Epidermal melanocyte (primary cell): ENCODE results near the gene DDX50.
A peak's percentile ranks its signal among the peaks of the same experiment; 100 is the strongest.
"Not testable (repeated sequence)": the region's sequence is repeated elsewhere in the genome, so short reads cannot be mapped to it uniquely, and the experiment has no call there.

Source experiments
- DNase-seq: peaks from one replicate; pipeline ENCODE4 v3.0.0; 2011; ENCODE audit warnings: low spot score; ENCODE audit not compliant: insufficient read length

The DDX50 gene

DNA sequence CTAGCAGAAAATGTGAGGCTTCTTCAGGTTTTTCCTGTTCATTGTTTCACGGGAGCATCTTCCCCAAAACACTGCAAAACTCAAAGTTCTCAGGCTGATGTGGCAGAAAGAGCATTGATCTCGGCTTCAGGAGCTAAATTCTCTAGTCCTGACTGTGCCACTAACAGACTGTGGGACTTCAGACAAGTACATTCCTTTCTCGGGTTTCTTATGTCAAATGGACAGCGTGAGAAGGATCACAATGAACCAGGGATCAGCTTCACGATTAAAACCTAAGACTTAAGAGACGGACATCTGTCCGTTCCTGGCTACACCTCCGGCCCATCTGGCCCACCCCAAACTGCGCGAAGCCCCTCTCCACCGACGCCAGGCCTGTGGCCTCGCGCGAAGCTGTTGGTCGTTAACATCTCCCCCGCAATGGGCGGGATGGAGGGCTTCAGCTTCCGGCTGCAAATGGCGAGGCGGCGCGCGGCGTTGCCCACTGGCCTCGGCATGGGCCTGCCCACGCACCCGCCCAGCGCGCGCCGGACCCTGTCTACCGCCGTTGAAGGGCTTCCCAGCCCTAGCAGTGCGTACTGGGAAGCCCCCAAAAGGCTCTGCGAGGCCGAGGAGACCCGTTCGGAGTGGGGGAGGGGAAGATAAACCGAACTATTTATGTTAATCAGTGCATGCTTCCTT, 549 bp upstream of the DDX50 start:
- no peak for DNase-seq

DNA sequence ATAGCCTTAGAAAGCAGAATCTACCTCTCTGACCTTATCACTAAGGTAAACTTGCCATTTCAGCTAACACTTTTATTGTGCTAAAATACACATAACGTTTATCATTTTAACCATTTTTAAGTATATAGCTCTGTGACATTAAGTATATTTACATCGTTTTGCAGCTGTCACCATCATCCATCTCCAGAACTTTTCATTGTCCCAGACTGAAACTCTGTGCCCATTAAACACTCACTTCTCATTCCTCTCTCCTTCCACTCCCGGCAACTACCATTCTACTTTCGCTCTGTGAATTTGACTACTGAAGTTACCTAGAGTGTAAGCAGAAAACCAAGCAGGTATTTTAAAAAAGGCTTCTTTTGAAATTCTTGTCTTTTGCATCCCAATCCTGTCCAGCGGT, 1.3 kb downstream of the DDX50 start:
- DNase-seq: no peak

DNA sequence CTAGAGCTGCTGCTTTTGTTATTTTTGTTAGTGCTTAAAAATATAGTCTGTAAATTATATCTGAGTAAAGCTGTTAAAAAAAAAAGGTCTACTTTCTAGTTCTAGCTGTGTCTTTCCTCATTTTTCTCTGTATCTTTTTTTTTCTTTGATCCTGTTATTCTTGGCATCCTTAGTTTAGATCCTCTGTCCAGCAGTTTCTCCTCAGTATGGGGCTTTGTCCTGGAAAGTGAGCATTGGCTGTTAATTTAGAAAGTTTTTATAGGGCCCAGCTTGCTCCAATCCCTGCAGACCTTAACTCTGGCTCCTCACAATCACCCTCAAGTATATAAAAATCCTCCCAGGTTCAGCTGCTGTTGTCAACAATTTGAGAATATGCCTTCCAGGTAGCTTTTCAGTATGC, 23.5 kb downstream of the DDX50 start:
- no peak for DNase-seq

DNA sequence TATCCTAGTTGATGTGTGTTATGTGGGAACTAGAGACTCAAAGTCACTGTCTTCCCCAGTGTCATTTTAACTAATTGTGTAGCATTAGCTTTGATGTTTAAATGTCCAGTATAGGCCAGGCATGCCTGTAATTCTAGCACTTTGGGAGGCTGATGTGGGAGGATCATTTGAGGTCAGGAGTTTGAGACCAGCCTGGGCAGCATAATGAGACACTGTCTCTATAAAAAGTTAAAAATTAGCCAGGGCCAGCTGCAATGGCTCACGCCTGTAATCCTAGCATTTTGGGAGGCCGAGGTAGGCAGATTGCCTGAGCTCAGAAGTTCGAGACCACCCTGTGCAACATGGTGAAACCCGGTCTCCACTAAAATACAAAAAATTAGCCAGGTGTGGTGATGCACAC, 24.4 kb downstream of the DDX50 start:
- no peak for DNase-seq

DNA sequence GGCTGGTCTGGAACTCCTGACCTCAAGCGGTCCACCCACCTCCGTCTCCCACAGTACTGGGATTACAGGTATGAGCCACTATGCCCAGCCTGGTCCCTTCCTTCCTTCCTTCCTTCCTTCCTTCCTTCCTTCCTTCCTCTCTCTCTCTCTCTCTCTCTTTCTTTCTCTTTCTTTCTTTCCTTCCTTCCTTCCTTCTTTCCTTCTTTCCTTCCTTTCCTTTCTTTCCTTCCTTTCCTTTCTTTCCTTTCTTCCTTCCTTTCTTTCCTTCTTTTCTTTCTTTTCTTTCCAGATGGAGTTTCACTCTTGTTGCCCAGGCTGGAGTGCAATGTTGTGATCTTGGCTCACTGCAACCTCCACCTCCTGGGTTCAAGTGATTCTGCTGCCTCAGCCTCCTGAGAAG, 28.0 kb downstream of the DDX50 start:
- not testable (repeated sequence) for DNase-seq

DNA sequence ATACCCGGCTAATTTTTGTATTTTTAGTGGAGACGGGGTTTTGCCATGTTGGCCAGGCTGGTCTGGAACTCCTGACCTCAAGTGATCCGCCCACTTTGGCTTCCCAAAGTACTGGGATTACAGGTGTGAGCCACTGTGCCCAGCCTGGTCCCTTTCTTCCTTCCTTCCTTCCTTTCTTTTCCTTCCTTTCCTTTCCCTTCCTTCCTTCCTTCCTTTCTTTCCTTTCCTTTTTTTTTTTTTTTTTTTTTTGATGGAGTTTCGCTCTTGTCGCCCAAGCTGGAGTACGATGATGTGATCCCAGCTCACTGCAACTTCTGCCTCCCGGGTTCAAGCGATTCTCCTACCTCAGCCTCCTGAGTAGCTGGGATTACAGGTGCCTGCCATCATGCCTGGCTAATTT, 28.8 kb downstream of the DDX50 start:
- DNase-seq: not testable (repeated sequence)

DNA sequence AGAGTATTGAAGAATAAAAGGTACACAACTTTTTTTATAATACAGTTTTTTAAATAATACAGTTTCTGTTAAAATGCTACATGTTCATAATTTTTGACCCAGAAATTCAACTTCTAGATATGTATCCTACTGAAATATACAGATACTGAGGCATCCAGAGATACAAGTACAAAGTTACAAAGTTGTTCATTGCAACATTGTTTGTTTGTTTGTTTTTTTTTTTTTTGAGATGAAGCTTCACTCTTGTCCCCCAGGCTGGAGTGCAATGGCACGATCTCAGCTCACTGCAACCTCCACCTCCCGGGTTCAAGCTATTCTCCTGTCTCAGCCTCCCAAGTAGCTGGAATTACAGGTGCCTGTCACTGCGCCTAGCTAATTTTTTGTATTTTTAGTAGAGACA, 31.7 kb downstream of the DDX50 start:
- DNase-seq: not testable (repeated sequence)

DNA sequence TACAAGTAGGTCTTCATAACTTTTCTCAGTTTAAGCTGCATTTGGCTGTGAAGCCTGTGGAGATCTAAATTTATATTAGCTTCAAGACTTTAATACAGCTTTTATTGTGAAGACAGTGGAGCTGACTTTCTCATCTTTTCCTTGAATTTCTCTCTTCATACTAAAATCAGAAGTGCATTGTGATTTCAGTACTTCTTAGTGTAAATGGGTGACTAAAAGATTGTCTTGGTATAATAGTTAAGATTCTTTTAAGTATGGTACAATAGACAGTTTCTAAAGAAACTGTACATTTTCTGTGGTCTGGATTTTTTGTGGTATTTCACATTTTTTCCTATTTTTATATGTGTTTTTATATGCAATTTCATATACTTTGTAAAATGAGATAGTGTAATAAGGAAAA, 33.9 kb downstream of the DDX50 start:
- no peak for DNase-seq

DNA sequence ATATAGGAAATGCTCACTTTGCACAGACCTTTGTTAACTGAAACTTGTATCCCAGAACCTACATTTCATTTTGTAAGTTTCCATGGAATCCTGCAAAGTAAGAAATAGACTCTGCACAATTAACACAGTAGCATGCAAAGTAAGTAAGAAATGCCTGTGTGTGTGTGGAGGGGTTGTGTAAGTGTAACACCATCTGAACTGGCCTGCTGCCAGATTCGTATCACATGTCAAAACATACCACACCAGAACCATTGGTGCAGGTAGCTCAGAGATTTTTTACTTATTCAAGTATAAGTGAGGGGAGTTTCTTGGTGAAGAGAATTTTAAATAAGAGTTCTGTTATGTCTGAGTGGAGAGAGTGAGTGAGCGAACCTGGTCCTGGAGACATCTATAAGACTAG, 37.0 kb downstream of the DDX50 start:
- no peak for DNase-seq

DNA sequence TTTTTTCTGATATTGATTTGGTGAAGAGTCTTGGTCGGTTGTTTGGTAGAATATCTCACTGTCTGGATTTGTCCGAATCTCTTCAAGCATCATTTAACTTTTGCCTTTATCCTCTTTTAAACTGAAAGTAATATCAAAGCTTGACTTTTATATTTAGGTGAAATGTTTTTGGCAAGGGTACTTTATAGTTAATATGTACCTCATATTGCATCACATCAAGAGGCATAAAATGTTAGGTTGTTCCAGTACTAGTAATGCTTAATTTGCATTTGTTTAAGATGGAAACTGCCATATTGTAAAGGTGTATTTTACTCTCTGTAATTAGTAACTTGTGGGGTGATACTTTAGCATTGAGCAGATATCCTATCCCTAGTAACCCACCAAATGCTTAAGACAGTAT, 37.8 kb downstream of the DDX50 start:
- no peak for DNase-seq

DNA sequence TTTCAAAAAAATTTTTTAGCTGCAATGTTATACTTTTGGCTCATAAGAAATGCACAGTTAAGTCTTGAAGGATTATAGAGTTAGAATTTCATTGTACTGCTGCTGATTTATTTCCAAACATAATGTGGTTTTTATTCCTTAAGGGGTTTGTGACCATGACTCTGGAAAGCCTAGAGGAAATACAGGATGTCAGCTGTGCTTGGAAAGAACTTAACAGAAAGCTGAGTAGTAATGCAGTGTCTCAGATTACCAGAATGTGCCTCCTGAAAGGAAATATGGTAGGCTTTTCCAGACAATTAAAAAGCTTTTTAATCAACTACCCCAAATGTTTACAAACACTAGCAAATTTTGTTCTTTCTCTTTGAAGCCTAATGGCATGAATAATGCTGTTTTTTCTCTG, 39.8 kb downstream of the DDX50 start:
- not testable (repeated sequence) for DNase-seq

DNA sequence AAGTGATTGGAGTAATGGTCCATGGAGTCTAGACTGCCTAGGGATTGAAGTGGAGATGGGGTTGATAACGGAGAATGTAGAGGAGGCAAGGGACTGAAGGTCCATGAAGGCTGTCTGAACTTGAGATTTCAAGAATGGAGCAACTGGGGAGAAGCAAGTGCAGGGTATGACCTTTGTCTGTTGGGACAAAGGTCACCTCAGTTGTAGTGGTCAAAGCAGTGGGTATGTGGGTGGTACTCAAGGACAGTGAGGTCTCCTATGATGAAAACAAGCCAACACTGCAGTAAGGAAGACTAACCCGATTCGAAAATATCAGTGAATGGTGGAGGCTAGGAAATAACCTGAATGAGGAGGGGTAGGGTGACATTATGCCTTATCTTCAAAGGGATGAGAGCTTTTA, 49.5 kb downstream of the DDX50 start:
- DNase-seq: no peak

DNA sequence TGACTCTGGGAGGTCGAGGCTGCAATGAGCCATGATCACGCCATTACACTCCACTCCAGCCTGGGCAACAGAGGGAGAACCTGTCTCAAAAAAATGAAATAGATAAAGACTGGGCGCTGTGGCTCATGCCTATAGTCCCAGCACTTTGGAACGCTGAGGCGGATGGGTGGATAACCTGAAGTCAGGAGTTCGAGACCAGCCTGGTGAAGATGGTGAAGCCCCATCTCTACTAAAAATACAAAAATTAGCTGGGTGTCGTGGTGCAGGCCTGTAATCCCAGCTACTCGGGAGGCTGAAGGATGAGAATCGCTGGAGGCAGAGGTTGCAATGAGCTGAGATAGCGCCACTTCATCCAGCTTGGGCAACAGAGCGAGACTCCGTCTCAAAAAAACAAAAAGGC, 53.8 kb downstream of the DDX50 start:
- DNase-seq: no peak

DNA sequence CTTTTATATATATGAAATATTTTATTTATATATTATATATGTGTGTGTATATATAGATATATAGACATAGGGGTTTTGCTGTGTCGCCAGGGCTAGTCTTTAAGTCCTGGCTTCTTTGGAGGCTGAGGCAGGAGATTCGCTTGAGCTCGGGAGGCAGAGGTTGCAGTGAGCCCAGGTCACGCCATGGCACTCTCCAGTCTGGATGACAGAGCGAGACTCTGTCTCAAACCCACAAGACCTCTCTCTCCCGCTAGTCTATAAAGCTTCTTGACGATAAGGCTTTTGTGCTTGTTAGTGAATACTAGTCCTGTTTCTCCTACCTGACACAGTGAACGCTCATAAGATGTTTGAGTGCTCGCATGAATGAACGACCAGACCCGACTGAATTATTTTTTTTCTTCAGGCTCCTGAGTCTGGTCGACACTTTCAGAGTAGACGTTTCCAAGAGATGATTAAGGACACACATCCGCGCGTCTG, 54.3 kb downstream of the DDX50 start:
- no peak for DNase-seq

DNA sequence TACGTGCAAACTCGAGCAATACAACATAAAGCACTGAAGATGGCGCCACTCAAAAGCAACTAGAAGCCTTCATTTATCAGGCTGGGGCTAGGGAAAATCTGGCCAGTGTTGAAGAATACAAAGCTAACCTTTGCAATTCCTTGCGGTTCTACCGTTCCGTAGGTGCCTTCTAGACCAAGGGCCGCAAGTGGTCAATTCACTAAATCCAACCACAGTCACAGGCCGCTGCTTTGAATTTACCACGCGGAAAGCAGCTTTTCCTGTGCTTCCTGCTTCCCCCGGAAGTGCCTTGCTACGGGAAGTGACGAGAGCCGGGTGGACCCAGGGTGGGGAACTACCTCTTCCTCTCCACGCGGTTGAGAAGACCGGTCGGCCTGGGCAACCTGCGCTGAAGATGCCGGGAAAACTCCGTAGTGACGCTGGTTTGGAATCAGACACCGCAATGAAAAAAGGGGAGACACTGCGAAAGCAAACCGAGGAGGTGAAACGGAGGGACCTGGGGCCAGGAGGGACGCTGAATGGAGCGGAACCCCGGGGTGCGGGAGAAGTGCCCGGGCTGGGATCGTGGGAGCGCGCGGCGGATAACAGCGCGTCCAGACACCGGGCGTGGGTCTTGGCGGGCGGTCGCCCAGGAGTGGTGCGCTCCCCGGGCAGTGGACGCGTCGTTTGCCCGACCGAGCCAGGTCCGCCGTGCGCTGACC, 54.9 kb downstream of the DDX50 start, which contains the start of gene DDX21:
DDX21 (plus strand) TSS at position 339 of the 701 bp plus-strand sequence; CDS start at position 395, 56 bp downstream.
- DNase-seq: peak; percentile 97

DNA sequence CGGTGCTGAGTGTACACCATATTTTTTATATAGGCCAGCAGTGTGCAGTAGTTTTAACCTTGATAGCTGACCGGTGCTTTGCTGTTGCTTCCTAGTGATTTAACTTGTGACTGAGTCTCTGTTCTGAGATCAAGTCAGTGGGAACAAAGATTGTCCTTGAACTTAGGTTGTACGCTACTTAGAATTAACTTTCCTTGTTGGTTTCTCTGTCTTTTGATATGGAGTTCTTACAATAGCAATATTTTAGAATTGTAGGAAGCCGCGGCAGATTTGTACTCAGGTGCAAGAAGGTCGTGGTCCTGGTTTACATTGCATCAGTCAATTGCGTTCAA, 56.1 kb downstream of the DDX50 start:
- DNase-seq: no peak

DNA sequence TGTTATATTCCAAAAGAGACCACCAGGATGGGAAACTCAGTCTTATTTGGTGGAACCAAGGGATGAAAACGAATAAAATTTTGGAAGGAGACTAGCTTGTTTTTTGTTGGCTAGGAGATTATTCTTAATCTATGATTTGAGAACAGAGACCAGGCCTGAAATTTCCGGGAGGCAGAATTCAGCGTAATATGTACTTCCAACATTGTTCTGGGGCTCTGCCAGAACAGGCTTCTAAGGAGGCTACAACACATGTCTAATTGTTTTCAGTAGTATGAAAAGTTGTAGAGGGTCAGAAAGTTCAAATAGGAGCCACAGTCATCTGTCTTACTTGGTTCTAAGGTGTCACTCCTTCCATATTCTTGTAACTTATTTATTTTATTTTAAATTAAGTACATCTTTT, 56.5 kb downstream of the DDX50 start:
- DNase-seq: no peak

DNA sequence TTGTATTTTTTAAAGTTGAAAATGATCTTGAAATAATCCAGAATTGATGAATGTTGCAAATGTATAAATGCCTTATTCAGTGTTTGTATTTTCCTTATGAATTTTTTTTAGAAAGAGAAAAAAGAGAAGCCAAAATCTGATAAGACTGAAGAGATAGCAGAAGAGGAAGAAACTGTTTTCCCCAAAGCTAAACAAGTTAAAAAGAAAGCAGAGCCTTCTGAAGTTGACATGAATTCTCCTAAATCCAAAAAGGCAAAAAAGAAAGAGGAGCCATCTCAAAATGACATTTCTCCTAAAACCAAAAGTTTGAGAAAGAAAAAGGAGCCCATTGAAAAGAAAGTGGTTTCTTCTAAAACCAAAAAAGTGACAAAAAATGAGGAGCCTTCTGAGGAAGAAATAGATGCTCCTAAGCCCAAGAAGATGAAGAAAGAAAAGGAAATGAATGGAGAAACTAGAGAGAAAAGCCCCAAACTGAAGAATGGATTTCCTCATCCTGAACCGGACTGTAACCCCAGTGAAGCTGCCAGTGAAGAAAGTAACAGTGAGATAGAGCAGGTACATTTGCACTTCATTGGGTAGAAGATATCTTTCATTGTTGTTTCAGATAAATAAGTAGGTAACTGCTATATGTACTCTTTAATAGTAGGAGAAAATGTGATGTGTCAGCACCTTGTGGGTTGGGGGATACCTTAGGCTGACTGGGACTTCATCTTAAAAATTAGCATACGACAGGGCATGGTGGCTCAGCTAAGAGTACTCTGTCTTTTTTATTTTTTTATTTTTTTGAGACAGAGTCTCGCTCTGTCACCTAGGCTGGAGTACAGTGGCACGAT, 58.8 kb downstream of the DDX50 start:
- DNase-seq: no peak

DNA sequence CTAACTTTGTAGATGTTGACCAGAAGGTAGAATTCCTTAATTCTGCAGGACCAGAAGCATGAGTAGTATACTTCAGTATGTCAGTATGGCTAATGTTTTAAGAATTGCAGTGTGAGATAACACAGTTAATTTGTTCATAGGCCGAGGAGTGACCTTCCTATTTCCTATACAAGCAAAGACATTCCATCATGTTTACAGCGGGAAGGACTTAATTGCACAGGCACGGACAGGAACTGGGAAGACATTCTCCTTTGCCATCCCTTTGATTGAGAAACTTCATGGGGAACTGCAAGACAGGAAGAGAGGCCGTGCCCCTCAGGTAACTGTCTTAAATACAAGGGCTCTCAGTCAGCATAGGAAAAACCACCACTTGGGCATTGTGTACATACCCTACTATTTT, 62.0 kb downstream of the DDX50 start:
- no peak for DNase-seq

DNA sequence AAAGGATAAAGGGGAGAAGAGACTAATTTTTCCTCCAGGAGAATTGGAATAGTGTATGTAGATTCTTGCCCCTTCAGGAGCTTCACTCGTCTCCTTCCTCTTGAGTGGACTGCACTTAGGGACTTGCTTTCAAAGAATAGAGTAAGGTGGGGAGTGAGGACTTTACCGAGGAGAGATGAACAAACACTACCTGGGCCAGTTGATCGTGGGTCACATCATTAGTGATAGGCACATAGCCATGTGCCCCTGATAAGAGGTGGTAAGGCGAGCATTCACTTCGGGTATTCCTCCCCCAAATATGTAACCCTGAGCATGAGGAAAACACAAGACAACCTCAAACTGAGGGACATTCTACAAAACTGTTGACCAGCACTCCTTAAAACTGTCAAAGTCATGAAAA, 72.9 kb downstream of the DDX50 start:
- no peak for DNase-seq

DNA sequence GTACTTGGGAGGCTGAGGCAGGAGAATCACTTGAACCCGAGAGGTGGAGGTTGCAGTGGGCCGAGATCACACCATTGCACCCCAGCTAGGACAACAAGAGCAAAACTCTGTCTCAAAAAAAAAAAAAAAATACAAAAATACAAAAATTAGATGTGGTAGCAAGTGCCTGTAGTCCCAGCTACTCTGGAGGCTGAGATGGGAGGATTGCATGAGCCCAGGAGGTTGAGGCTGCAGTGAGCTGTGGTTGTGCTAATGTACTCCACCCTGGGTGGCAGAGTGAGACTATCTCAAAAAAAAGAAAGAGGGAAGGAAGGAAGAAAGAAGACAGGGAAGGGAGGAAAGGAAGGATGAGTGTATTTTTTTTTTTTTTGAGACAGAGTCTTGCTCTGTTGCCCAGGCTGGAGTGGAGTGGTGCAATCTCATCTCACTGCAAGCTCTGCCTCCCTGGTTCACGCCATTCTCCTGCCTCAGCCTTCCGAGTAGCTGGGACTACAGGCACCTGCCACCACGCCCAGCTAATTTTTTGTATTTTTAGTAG, 74.9 kb downstream of the DDX50 start:
- not testable (repeated sequence) for DNase-seq

DNA sequence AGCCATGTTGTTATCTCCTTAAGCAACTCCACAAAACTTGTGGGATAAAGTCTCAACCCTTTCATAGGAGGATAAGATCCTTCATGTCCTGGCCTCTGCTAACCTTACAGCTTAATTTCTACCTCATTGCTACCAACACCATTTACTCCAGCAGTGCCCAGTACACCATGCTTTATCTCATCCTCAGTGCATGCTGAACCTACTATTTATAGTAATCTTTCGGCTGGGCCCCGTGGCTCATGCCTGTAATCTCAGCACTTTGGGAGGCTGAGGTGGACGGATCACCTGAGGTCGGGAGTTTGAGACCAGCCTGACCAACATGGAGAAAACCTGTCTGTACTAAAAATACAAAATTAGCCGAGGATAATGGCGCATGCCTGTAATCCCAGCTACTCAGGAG, 78.6 kb downstream of the DDX50 start:
- not testable (repeated sequence) for DNase-seq
